HFF-Myc (cell line): Measurements from ENCODE around the gene CHEK2.
"Not testable (repeated sequence)": the region's sequence is repeated elsewhere in the genome, so short reads cannot be mapped to it uniquely, and the experiment has no call there.

Experiments
- DNase-seq: peaks from one replicate; pipeline ENCODE4 v3.0.0-alpha.2; 2011; ENCODE audit warnings: low read depth; ENCODE audit errors: extremely low read depth
- H3K4me3 ChIP-seq: replicated peaks from 2 replicates; pipeline ENCODE4 v1.5.1; 2011; ENCODE audit warnings: low read depth, mild to moderate bottlenecking, control low read depth, low read length
- CTCF ChIP-seq: IDR thresholded peaks from 2 replicates; pipeline ENCODE4 v1.5.1; 2012; ENCODE audit warnings: mild to moderate bottlenecking, low read depth, low read length, control low read depth; ENCODE audit errors: missing control alignments

CHEK2 gene

GRCh38 chr22:28741200-28741784 lies 328 bp downstream of the CHEK2 start:
- no peak for TF ChIP-seq CTCF
- no peak for DNase-seq
- peak overlapping the region; percentile 93 for H3K4me3 ChIP-seq

- DNase-seq, H3K4me3 ChIP-seq: not testable (repeated sequence)
Observed at GRCh38 chr22:28738876-28739275, 2.7 kb downstream of the CHEK2 start.

GRCh38 chr22:28737701-28738100 lies 3.9 kb downstream of the CHEK2 start:
- DNase-seq = no peak
- no peak for TF ChIP-seq CTCF
- H3K4me3 ChIP-seq = no peak overlapping the region

GRCh38 chr22:28736301-28737155 lies 5.1 kb downstream of the CHEK2 start:
- no peak for TF ChIP-seq CTCF
- H3K4me3 ChIP-seq = no peak overlapping the region
- DNase-seq = no peak

- no peak overlapping the region for H3K4me3 ChIP-seq
- TF ChIP-seq CTCF = no peak
- no peak for DNase-seq
Observed at GRCh38 chr22:28734393-28734792, 7.2 kb downstream of the CHEK2 start.

- H3K4me3 ChIP-seq = no peak overlapping the region
- no peak for TF ChIP-seq CTCF
- no peak for DNase-seq
Observed at GRCh38 chr22:28730179-28730578, 11.4 kb downstream of the CHEK2 start.

GRCh38 chr22:28728621-28729313 lies 12.9 kb downstream of the CHEK2 start:
- no peak for TF ChIP-seq CTCF
- no peak for DNase-seq
- no peak overlapping the region for H3K4me3 ChIP-seq
